Right atrium auricular region (tissue), 2 donors: ENCODE measurements around the gene AKAP9. TPM values are rescaled to one million over a fixed set of nuclear protein-coding genes. Genes with fewer than 3 reads are reported as not detected.
"Not testable (repeated sequence)": the region's sequence is repeated elsewhere in the genome, so short reads cannot be mapped to it uniquely, and the experiment has no call there.

Source experiments
- DNase-seq: peaks from one replicate; pipeline ENCODE4 v3.0.0-alpha.2; 2019; ENCODE audit warnings: low spot score
- H3K27ac ChIP-seq, 2 donors: fragments of 200-600 bp; sonication (generic); 1 replicate in 1 of 2; 2 replicates in 1 of 2; pipeline ENCODE4 v1.5.1; 2016 to 2019
- H3K27me3 ChIP-seq, 2 donors: fragments of 200-600 bp; sonication (generic); one replicate each; pipeline versions ENCODE4 v1.5.1 to v1.6.0; 2017 to 2019
- H3K36me3 ChIP-seq: fragments of 200-600 bp; sonication (generic); one replicate; pipeline ENCODE4 v1.5.1; 2016
- H3K4me1 ChIP-seq, 2 donors: fragments of 200-600 bp; sonication (generic); one replicate each; pipeline versions ENCODE4 v1.5.1 to v1.6.0; 2017 to 2019
- H3K4me3 ChIP-seq, 2 donors: fragments of 200-600 bp; sonication (generic); 1 replicate in 1 of 2; 2 replicates in 1 of 2; pipeline ENCODE4 v1.5.1; 2017 to 2019; ENCODE audit warnings: mild to moderate bottlenecking in 1 of 2, moderate library complexity in 1 of 2
- H3K9me3 ChIP-seq, 2 donors: fragments of 200-600 bp; sonication (generic); one replicate each; pipeline ENCODE4 v1.5.1; 2019
- total RNA-seq, 2 donors: library from RNA; depleted of rRNA; stranded (reverse); fragments of >200 nt; gene quantifications; one replicate each; pipeline ENCODE4 v1.1.0, GENCODE V29; 2016
- TF ChIP-seq, protein P1 (sequence below), 2 donors: fragments of 200-600 bp; sonication (generic); IDR thresholded peaks; one replicate each; pipeline ENCODE4 v1.5.1; 2019; ENCODE audit warnings: antibody characterized with exemption in 2 of 2

AKAP9 gene
- total RNA-seq, 2 donors from 2014 or later: 28.5 to 41.8 TPM

DNA sequence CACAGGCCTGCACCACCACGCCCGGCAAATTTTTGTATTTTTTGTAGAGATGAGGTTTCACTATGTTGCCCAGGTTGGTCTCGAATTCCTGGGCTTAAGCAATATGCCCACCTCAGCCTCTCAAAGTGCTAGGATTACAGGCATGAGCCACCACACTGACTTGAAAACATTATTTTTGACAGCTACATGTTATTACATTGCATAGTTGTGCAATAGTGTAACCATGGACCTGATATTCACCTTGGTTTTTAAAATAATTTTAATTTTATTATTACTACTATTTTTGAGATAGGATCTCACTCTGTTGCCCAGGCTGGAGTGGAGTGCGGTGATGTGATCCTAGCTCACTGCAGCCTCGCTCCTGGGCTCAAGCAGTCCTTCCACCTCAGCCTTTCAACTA is 18.4 kb downstream of the AKAP9 start:
- H3K4me1 ChIP-seq: peaks cover 0 to 14% of the 10 kb centered on the region in 2 donors
- no peaks in the 10 kb centered on the region for H3K9me3 ChIP-seq
- DNase-seq: no peak
- H3K36me3 ChIP-seq: no peaks in the 10 kb centered on the region
- no peak overlapping the region for H3K27ac ChIP-seq
- TF ChIP-seq, protein P1, sequence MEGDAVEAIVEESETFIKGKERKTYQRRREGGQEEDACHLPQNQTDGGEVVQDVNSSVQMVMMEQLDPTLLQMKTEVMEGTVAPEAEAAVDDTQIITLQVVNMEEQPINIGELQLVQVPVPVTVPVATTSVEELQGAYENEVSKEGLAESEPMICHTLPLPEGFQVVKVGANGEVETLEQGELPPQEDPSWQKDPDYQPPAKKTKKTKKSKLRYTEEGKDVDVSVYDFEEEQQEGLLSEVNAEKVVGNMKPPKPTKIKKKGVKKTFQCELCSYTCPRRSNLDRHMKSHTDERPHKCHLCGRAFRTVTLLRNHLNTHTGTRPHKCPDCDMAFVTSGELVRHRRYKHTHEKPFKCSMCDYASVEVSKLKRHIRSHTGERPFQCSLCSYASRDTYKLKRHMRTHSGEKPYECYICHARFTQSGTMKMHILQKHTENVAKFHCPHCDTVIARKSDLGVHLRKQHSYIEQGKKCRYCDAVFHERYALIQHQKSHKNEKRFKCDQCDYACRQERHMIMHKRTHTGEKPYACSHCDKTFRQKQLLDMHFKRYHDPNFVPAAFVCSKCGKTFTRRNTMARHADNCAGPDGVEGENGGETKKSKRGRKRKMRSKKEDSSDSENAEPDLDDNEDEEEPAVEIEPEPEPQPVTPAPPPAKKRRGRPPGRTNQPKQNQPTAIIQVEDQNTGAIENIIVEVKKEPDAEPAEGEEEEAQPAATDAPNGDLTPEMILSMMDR (IDR thresholded peaks at IDR 0.05): no peak
- no peak overlapping the region for H3K4me3 ChIP-seq
- no peaks in the 10 kb centered on the region for H3K27me3 ChIP-seq

DNA sequence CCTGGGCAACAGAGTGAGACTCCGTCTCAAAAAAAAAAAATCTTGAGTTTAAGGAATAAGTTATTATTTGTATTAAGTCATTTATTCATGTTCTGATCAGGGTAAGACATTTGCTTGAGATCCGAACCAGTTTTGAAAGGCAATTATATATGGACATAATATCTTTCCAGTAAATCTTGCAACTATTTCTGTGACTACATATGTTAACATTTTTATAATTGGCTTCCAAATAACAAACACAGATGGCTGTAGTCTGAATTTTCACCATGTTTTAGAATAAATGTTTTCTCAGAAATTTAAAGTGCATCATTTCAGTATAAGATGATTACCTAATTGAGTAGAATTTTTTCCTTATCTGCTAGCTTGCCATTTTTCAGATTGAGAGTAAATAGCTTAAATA is 21.2 kb downstream of the AKAP9 start:
- no peaks in the 10 kb centered on the region for H3K27me3 ChIP-seq
- H3K9me3 ChIP-seq: no peaks in the 10 kb centered on the region
- H3K4me1 ChIP-seq: peaks cover 0 to 14% of the 10 kb centered on the region in 2 donors
- H3K36me3 ChIP-seq: no peaks in the 10 kb centered on the region
- H3K27ac ChIP-seq: no peak overlapping the region
- TF ChIP-seq, protein P1 (IDR thresholded peaks at IDR 0.05): no peak
- no peak overlapping the region for H3K4me3 ChIP-seq
- DNase-seq: no peak

DNA sequence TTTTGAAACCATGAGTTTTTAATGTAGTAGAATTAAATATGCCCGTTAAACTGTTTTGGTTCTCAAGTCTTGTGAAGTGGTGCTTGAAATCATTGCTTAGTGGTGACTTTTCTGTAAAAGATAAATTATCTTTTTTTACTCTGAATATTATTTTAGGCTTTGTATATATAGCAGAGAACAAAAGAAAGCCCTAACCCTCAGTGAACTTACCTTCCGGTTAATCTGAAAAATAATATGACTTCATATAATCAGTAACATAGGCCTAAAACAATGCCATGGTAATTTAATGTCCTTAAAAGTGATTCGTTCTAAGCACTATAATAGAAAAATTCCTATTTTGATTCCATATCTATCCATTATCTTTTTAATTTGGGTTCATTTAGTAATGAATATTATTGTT is 21.8 kb downstream of the AKAP9 start:
- peaks cover 0 to 11% of the 10 kb centered on the region in 2 donors for H3K4me1 ChIP-seq
- no peak overlapping the region for H3K27ac ChIP-seq
- no peaks in the 10 kb centered on the region for H3K36me3 ChIP-seq
- no peak for DNase-seq
- no peaks in the 10 kb centered on the region for H3K9me3 ChIP-seq
- no peak overlapping the region for H3K4me3 ChIP-seq
- TF ChIP-seq, protein P1 (IDR thresholded peaks at IDR 0.05): no peak
- H3K27me3 ChIP-seq: no peaks in the 10 kb centered on the region

DNA sequence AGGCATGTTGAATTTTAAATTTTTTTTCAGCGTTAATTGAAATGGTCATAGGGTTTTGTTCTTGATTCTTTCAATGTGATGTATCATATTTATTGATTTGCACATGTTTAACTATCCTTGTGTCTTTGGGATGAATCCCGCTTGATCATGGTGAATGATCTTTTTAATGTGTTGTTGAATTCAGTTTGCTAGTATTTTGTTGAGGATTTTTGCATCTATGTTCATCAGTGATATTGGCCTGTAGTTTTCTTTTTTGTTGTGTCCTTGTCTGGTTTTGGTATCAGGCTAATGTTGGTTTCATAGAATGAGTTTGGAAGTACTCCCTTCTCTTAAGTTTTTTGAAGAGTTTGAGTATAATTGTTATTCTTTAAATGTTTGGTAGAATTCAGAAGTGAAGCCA is 26.9 kb downstream of the AKAP9 start:
- H3K4me1 ChIP-seq, DNase-seq: not testable (repeated sequence)

DNA sequence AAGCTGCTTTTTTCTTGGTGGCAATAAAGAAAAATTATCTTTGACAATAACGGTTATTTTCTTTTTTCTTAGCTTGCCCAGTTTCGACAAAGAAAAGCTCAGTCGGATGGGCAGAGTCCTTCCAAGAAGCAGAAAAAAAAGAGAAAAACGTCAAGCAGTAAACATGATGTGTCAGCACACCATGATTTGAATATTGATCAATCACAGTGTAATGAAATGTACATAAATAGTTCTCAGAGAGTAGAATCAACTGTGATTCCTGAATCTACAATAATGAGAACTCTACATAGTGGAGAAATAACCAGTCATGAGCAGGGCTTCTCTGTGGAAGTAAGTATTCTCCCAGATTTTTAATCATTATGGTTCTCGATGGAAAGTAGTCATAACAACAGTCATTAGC is 33.0 kb downstream of the AKAP9 start:
- Histone ChIP-seq H3K27ac (no peak overlapping the region), H3K9me3 (no peaks in the 10 kb centered on the region), H3K36me3 (peaks cover 4% of the 10 kb centered on the region), H3K4me3 (no peak overlapping the region), H3K4me1 (no peaks in the 10 kb centered on the region), H3K27me3 (no peaks in the 10 kb centered on the region)
- TF ChIP-seq, protein P1 (IDR thresholded peaks at IDR 0.05): no peak
- DNase-seq: no peak

More for the DNA sequence above, 26.9 kb downstream of the AKAP9 start:
- not testable (repeated sequence) for H3K27ac ChIP-seq, H3K27me3 ChIP-seq, H3K9me3 ChIP-seq, H3K36me3 ChIP-seq, H3K4me3 ChIP-seq

DNA sequence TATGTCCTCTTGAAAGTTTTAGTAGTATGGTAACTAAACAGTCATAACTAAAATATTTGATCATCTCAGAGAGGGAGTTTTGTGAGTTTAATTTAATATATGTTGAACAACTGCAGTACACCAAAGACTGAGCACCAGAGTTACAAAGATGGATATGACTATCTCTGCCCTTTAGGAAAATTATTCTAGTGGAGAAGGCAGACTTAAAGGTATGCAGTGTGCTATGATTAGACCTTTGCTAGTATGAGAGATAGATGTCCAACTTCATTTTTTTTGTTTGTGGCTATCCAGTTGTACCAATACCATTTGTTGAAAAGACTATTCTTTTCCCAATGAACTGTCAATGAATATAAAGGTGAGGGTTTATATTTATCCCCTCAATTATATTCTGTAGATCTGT is 33.4 kb downstream of the AKAP9 start:
- Histone ChIP-seq H3K36me3 (peaks cover 4% of the 10 kb centered on the region), H3K27ac (no peak overlapping the region), H3K27me3 (no peaks in the 10 kb centered on the region), H3K4me3 (no peak overlapping the region), H3K4me1 (no peaks in the 10 kb centered on the region), H3K9me3 (no peaks in the 10 kb centered on the region)
- TF ChIP-seq, protein P1 (IDR thresholded peaks at IDR 0.05): no peak
- DNase-seq: no peak
